GM12878 (cell line): ENCODE measurements around the gene ZNF780B. TPM values are rescaled to one million over a fixed set of nuclear protein-coding genes. Genes with fewer than 3 reads are reported as not detected.

ENCODE experiments used
- ETV6 ChIP-seq, 2 experiments: fragments of 450-650 bp in 1 of 2; IDR thresholded peaks in 1 of 2; conservative IDR thresholded peaks in 1 of 2; 2 replicates each; pipeline ENCODE4 v1.6.1; 2014; ENCODE audit warnings: antibody characterized with exemption in 1 of 2, borderline replicate concordance in 1 of 2, low read depth in 1 of 2, mild to moderate bottlenecking in 1 of 2, moderate library complexity in 1 of 2
- NR2F1 ChIP-seq: fragments of 450-650 bp; conservative IDR thresholded peaks from 2 replicates; pipeline ENCODE4 v1.6.1; 2017; ENCODE audit warnings: mild to moderate bottlenecking
- polyA plus RNA-seq, 11 experiments: library from polyadenylated mRNA; depleted of rRNA in 4 of 11; unstranded in 6 of 11; stranded (reverse) in 5 of 11; fragments of >200 nt; fragmentation: Nextera tagmentation in 4 of 11; fragmentation: Illumina TruSeq in 1 of 11; extraction: Ambion mirVana in 4 of 11; extraction: Trizol in 1 of 11; gene quantifications; 1 replicate in 1 of 11; 2 replicates in 10 of 11; pipeline versions ENCODE4 v1.2.1 to v1.2.3, GENCODE V29; 2011 to 2016; ENCODE audit warnings: inconsistent platforms in 2 of 11, missing spikeins in 2 of 11, low read depth in 1 of 11
- total RNA-seq, 4 experiments: library from RNA; depleted of rRNA in 3 of 4; stranded (reverse); fragments of >200 nt in 3 of 4; fragmentation: Illumina TruSeq in 1 of 4; extraction: Trizol in 1 of 4; gene quantifications; 2 replicates each; pipeline versions ENCODE4 v1.2.1 to v1.2.3, GENCODE V29; 2013 to 2021
- TF ChIP-seq, protein P1 (sequence below): fragments of 450-650 bp; IDR thresholded peaks from 2 replicates; pipeline ENCODE4 v1.6.1; 2018; ENCODE audit warnings: borderline replicate concordance, mild to moderate bottlenecking; ENCODE audit not compliant: partially characterized antibody
- TF ChIP-seq, protein P2 (sequence below): fragments of 450-650 bp; formaldehyde crosslinking; IDR thresholded peaks from 2 replicates; pipeline ENCODE4 v1.4.0; 2020; ENCODE audit warnings: mild to moderate bottlenecking, moderate library complexity
- TF ChIP-seq, protein P3 (sequence below): fragments of 450-650 bp; IDR thresholded peaks from 2 replicates; pipeline ENCODE4 v1.6.1; 2017; ENCODE audit warnings: antibody characterized with exemption, mild to moderate bottlenecking, moderate library complexity

Gene ZNF780B
- total and polyA plus RNA-seq, 10 of the 15 experiments (the other 5 are each of a cell fraction or from before 2014, with no cell fraction given) = 7.3 to 24.0 (median 12.3) TPM

DNA sequence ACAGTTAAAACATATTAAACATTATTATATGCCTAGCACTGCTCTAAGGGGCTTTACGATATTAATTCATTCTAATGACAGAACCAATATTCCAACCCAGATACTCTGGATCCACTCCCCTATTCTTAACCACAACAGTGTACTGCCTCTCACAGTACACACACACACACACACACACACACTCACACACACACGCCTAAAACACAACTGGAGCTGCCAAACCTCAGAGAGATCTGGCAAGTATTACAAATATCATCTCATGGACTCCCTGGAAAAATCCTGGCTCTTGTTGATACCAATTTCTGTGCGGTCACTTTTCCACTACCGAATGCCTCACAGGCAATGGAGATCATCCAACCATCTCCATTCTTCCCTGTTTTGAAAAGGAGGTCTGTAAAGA lies 33.4 kb upstream of the ZNF780B start (continued):
- TF ChIP-seq, protein P1, sequence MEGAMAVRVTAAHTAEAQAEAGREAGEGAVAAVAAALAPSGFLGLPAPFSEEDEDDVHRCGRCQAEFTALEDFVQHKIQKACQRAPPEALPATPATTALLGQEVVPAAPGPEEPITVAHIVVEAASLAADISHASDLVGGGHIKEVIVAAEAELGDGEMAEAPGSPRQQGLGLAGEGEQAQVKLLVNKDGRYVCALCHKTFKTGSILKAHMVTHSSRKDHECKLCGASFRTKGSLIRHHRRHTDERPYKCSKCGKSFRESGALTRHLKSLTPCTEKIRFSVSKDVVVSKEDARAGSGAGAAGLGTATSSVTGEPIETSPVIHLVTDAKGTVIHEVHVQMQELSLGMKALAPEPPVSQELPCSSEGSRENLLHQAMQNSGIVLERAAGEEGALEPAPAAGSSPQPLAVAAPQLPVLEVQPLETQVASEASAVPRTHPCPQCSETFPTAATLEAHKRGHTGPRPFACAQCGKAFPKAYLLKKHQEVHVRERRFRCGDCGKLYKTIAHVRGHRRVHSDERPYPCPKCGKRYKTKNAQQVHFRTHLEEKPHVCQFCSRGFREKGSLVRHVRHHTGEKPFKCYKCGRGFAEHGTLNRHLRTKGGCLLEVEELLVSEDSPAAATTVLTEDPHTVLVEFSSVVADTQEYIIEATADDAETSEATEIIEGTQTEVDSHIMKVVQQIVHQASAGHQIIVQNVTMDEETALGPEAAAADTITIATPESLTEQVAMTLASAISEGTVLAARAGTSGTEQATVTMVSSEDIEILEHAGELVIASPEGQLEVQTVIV = no peak
- TF ChIP-seq NR2F1 (no peak), ETV6 (conservative IDR thresholded peaks at IDR 0.05 in 1 of 2, IDR thresholded peaks at IDR 0.05 in 1 of 2; ENCODE audit: borderline replicate concordance in 1 of 2, low read depth in 1 of 2) (no peak)
- TF ChIP-seq, protein P2, sequence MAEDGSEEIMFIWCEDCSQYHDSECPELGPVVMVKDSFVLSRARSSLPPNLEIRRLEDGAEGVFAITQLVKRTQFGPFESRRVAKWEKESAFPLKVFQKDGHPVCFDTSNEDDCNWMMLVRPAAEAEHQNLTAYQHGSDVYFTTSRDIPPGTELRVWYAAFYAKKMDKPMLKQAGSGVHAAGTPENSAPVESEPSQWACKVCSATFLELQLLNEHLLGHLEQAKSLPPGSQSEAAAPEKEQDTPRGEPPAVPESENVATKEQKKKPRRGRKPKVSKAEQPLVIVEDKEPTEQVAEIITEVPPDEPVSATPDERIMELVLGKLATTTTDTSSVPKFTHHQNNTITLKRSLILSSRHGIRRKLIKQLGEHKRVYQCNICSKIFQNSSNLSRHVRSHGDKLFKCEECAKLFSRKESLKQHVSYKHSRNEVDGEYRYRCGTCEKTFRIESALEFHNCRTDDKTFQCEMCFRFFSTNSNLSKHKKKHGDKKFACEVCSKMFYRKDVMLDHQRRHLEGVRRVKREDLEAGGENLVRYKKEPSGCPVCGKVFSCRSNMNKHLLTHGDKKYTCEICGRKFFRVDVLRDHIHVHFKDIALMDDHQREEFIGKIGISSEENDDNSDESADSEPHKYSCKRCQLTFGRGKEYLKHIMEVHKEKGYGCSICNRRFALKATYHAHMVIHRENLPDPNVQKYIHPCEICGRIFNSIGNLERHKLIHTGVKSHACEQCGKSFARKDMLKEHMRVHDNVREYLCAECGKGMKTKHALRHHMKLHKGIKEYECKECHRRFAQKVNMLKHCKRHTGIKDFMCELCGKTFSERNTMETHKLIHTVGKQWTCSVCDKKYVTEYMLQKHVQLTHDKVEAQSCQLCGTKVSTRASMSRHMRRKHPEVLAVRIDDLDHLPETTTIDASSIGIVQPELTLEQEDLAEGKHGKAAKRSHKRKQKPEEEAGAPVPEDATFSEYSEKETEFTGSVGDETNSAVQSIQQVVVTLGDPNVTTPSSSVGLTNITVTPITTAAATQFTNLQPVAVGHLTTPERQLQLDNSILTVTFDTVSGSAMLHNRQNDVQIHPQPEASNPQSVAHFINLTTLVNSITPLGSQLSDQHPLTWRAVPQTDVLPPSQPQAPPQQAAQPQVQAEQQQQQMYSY (CRISPR knock-in tag) = no peak
- TF ChIP-seq, protein P3, sequence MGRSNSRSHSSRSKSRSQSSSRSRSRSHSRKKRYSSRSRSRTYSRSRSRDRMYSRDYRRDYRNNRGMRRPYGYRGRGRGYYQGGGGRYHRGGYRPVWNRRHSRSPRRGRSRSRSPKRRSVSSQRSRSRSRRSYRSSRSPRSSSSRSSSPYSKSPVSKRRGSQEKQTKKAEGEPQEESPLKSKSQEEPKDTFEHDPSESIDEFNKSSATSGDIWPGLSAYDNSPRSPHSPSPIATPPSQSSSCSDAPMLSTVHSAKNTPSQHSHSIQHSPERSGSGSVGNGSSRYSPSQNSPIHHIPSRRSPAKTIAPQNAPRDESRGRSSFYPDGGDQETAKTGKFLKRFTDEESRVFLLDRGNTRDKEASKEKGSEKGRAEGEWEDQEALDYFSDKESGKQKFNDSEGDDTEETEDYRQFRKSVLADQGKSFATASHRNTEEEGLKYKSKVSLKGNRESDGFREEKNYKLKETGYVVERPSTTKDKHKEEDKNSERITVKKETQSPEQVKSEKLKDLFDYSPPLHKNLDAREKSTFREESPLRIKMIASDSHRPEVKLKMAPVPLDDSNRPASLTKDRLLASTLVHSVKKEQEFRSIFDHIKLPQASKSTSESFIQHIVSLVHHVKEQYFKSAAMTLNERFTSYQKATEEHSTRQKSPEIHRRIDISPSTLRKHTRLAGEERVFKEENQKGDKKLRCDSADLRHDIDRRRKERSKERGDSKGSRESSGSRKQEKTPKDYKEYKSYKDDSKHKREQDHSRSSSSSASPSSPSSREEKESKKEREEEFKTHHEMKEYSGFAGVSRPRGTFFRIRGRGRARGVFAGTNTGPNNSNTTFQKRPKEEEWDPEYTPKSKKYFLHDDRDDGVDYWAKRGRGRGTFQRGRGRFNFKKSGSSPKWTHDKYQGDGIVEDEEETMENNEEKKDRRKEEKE = no peak
